ENCODE measurements around the gene CLIP2. TPM values are rescaled to one million over a fixed set of nuclear protein-coding genes. Genes with fewer than 3 reads are reported as not detected.
"Not testable (repeated sequence)": the region's sequence is repeated elsewhere in the genome, so short reads cannot be mapped to it uniquely, and the experiment has no call there.

The CLIP2 gene
- total RNA-seq, 1 experiment from 2014 or later: 35.1 TPM

DNA sequence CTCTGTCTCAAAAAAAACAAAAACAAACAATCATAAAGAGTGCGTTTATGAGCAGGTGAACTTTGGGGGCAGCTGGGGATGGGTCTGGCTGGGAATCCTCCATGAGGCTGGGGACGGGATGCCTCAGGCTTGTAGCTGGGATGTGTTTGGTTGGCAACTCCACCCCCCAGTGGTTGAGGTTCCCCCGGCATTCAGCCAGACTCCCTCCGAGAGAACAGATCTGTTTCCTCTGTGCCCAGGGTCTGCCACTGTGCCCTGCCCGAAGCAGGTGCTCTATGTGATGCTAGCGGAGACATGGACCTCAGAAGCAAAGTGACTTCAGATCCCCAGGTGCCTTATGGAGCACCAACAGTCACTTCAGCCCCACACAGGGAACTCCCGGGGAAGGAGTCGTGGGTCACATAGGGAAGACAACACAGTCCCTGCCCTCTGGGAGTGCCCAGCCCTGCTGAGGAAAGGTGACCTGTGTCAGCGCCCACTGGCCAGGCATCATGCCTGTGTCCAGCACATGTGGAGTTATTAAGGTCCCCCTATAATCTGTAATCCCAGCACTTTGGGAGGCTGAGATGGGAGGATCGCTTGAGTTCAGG is 135.2 kb downstream of the CLIP2 start:
- no peak for DNase-seq (ENCODE audit: extremely low read depth, low read depth)

DNA sequence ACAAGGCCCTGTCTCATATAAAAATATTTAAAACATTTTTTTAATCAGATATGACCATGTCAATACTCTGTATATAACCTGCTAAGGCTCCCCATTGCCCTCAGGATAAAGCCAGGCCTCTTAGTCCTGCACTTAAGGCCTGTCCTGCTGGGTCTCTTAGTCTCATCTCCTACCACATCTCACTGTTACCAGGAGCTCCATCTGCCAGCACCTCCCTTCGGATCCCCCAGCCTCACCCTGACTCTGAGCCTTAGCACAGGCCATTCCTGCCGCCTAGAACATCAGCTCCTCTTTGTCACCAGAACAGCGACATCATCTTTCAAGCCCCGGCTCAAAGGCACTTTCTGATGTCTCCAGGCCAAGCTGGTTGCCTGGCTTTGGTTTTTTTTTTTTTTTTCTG is 138.8 kb downstream of the CLIP2 start:
- DNase-seq (ENCODE audit: extremely low read depth, low read depth): no peak

DNA sequence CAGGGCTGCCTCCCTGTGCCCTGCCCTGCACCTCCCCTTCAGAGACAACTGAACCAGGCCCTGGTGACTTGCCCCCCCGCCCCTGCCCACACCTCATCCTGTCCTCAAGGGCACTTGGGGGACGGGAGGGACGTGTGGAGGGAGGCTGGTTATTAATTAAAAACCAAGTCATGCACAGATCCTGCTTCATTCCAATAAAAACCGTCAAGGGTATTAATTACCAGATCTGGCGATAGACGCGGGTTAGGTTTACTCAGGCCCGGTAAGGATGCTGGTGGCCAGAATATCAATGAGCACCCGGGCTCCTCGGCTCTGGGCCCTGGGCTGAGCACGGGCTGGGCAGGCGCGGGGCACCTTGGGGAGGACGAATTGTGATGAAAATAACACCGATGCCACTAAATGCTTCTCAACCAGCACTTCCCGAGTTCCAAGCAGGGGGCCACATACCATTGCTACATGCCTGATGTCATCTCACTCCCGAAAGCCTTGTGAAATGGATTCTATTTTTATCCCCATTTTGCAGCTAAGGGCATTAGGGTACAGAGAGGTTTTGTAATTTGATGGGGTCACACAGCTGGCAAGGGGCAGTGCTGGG is 140.0 kb downstream of the CLIP2 start:
- DNase-seq (ENCODE audit: extremely low read depth, low read depth): peak; percentile 40

DNA sequence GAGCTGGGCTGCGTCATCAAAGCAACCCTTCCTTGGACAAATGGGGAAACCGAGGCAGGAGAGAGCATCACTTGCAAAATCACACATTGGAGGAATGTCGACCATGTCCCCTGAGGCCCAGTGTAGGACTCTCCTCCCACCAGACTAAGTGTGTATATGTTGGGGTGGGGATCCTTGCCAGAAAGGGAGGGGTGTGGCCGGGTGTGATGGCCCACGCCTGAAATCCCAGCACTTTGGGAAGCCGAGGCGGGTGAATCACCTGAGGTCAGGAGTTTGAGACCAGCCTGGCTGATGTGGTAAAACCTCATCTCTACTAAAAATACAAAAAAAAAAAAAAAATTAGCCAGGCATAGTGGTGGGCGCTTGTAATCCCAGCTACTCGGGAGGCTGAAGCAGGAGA is 141.2 kb downstream of the CLIP2 start:
- DNase-seq (ENCODE audit: extremely low read depth, low read depth): not testable (repeated sequence)

DNA sequence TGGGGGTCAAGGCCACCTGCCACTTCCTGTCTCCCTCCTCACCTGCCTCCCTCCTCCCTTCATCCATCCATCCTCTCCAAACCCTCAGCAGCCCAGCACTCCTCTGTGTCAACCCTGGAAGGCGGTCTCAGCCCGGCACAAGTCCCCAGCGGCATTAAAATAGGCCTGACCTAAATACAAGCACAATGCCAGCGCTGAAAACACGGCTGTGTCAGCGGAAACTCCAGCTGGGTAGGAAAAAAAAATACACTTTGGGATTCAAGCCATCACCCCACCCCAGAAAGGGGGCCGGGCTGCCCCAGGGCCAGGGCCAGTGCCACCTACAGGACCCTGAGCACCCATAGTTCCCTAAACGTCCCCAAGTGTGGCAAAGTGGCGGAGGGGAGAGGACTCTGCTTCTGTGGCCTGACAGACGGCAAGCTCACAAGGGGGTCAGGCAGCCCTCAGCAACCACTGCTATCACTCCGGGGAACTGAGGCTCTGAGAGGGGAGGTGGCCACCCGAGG is 141.8 kb downstream of the CLIP2 start:
- DNase-seq (ENCODE audit: extremely low read depth, low read depth): no peak

DNA sequence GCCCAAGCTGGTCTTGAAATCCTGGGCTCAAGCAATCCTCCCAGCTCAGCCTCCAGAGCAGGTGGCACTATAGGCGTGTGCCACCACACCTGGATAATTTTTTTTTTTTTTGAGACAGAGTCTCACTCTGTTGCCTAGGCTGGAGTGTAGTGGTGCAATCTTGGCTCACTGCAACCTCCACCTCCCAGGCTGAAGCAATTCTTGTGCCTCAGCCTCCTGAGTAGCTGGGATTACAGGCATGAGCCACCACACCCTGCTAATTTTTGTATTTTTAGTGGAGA is 148.0 kb downstream of the CLIP2 start:
- DNase-seq (ENCODE audit: extremely low read depth, low read depth): not testable (repeated sequence)

DNA sequence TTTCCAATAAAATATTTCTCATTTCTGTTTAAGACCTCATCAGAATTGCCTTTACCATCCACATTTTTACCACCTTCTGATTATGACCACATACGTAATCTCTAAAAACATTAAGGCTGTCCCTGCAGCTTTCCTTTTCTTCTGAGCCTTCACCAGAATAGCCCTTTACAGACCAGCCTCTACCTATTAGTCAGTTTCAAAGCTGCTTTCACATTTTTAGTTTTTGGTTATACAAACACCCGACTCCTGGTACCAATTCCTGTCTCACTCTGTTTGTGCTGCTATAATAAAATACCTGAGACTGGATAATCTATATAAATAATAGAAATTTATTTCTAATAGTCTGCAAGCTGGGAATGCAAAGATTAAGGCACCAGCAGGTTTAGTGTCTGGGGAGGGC is 149.1 kb downstream of the CLIP2 start:
- no peak for DNase-seq (ENCODE audit: extremely low read depth, low read depth)

DNA sequence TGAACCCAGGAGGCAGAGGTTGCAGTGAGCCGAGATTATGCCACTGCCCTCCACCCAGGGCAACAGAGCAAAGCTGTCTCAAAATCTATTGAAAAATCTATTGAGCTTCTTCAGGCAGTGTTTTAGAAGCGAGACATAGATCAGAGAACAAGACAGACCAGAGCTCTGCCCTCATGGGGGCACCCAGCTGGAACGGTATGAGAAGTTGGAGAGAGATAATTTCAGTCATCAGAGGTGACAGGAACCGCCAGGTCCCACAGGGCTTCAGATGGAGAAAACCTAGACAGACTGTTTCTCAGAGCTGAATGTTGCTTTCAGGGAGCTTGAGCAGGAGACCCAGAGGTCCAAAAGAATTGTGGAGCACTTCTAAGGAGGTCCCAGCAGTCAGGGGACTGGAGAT is 150.3 kb downstream of the CLIP2 start:
- DNase-seq (ENCODE audit: extremely low read depth, low read depth): no peak

DNA sequence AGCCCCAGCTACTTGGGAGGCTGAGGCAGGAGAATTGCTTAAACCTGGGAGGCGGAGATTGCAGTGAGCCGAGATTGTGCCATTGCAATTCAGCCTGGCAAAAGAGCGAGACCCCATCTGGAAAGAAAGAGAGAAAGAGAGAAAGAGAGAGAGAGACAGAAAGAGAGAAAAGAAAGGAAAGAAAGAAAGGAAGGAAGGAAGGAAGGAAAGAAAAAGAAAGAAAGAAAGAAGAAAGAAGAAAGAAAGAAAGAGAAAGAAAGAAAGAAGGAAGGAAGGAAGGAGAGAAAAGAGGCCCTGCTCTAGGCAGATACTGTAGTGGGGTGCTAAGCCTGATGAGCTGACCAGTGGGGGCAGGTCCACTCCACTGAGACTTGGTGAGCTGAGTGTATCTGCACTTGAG is 150.9 kb downstream of the CLIP2 start:
- DNase-seq (ENCODE audit: extremely low read depth, low read depth): not testable (repeated sequence)

DNA sequence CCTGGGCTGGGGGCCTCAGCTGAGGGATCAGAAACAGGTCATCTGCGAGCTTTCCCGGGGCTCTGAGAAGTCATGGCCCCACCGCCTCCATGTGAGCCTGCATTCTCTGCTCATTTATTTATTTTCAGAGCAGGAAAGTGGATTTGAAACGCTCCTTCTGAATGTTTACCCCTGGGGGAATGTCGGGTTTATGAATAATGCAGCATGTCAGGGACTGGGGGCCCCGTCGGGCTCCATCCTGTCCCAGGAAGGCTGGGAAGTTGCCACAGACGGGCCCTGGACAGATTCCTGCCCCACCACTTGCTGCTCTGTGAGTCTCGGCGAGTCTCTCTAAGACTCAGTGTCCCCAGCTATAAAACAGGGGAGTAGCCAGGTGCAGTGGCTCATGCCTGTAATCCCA is 152.6 kb downstream of the CLIP2 start:
- DNase-seq (ENCODE audit: extremely low read depth, low read depth): no peak

DNA sequence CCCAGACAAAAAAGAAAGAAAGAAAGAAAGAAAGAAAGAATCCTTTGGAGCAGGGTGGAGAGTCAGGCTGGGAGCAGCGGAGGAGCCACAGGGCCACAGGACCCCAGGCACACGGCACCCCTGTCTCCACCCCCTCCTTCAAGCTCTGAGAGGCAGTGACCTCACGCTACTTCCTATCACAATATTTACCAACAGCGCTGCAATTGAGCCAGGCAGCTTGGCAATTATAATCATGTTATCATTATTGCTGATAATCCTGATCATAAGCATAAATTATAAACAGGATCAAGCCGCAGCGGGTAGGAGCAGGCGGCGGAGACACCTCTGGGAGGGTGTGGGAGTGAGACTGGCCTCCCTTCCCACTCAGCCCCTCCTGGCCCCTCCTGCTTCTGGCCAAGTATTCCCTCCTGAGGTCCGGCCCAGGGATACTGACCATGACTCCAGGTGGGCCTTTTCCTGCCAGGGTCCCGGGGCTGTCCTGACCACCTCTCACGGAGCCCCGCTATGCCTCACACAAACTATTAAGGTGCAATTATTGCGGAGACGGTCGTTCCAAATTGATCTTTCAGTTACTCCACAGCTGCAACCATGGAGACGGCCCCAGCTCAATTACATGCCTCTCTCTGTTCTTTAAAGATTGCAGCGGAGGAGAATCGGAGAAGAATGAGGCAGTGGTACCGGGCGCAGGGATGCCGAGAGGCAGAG is 154.5 kb downstream of the CLIP2 start:
- DNase-seq (ENCODE audit: extremely low read depth, low read depth): no peak

DNA sequence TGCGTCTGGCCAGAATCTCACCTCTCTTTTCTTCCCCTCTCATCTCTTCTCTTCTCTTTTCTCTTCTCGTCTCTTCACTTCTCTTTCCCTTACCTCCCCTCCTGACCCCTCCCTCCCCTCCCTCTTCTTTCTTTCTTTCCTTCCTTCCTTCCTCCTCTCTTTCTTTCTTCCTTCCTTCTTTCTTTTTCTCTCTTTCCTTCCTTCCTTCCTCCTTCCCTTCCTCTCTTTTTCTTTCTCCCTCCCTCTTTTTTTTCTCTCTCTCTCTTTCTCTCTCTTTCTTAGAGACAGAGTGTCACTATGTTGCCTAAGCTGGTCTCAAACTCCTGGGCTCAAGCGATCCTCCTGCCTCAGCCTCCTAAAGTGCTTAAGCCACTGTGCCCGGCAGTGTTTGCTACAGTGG is 159.9 kb downstream of the CLIP2 start:
- no peak for DNase-seq (ENCODE audit: extremely low read depth, low read depth)

DNA sequence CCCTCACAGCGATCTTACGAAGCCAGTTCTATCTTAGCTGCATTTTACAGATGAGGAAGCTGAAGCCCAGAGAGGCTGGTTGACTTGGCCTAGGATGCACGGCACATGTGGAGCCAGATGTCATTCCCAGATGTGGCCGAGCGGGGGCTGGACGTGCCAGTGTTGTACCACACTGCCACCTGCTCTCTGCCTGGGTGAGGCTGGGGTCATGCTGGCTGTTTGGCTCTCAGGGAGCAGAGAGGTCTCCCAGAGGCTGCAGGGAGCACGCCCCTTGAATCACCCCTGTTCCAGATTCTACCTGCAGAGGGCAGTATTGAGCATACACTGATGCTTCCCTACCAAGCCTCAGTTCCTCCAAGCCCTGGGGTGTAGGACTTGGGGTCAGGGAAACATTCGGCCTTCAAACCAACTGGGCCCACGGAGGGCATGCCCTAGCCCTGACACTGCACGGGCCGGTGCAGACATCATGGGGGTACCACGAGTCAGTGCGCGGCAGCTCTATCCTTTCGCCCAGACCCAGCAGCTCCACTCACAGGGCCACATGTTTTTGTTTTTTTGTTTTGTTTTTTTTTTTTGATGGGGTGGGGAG is 160.7 kb downstream of the CLIP2 start:
- DNase-seq (ENCODE audit: extremely low read depth, low read depth): peak; percentile 49

DNA sequence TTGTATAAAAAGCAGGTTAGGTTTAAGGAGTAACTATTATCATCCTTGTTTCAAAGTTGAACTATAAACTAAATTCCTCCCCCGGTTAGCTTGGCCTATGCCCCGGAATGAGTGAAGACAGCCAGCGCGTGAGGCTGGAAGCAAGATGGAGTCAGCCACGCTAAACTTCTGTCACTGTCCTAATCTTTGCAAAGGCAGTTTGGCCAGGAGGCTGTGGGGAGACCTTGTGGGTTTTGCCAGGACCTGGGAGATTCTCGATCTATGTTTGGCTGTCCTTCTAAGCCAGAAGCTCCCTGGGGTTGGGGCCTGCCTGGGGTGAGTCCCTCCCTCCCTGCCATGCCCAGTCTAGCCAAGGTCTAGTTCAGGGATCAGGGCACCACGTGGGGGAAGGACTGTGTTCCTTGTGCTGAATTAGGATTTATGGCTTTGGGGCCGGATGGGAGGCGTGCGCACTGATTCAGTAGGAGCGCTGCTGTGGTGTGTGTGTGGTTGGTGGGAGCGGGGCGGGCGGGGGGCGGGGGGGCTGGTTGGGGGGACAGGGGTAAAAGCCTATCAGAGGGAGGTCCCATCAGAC is 163.6 kb downstream of the CLIP2 start:
- DNase-seq (ENCODE audit: extremely low read depth, low read depth): no peak

DNA sequence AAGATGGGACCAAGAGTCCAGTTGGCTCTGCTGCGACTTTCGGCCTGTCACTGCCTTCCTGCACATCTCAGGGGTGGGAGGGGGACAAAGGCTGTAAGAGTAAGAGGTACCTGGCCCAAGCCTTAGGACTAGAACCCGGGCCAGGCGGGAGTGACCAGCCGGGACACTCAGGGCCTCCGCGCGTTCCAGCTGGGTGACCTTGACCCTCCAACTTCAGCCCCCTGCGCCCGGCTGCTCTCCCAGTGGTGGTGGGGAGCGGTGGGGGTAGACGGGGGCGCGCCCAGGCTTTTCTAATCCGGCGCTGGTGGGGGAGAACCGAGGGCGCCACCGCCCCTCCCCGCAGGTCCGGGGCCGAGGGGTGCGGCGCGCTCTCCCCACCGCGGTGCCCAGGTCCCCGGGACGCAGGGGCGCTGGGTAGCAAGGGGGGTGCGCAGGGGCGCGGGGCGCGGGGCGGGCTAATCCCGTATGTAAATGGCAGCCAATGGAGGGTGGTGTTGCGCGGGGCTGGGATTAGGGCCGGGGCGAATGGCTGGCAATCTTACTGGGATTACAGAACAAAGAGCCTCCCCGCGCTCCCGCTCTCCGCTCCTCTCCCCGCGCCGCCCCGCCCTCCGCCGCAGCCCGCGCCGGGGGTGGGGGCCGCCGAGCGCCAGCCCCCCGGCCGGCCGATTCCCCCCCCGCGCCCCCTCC is 164.3 kb downstream of the CLIP2 start, which contains the start of gene GTF2IRD1:
GTF2IRD1 (plus strand) TSS at position 585 of the 690 bp plus-strand sequence. CDS start 54,175 bp downstream, outside the sequence.
- DNase-seq (ENCODE audit: extremely low read depth, low read depth): peak; percentile 66

DNA sequence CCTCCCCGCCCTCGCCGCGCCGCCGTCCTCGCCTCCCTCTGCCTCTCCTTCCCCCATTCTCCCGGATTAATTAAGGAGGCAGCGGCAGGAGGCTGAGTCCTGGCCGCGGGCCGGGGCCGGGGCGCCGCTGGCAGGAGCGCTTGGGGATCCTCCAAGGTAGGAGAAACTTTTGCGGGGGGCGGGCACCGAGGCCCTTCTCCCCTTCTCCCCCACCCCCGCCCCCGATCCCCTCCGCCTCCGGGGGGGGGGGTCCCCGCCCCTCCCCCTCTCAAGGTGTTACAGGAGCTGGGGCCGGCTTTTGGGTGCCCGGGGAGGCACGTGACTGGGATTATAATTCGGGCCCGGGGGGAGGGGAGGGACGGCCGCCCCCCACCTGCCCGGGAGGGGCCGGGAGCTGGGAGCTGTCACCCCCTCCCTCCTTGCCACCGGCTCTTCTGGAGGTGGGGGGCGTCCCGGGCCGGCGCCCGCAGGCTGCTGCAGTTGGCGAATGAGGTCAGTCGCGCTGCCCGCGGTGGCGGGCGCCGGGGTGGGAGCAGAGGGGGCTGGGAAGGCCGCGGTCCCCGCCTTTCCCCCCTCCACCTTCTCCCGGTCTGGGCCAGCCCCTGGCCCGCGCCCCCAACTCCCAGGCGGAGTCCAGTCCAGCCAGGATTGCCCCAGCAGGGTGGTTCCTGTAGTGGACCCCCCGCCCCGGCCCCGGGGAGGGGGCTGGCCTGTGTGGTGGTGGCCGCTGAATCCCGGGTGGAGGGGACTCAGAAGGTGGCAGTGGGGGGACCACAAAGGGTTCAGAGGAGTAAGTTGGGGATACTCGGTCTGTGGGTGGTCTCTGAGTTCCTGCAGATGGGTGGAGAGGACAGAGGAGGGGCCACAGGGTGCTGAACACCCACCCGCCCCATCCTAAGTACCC is 165.1 kb downstream of the CLIP2 start:
- DNase-seq (ENCODE audit: extremely low read depth, low read depth): no peak

DNA sequence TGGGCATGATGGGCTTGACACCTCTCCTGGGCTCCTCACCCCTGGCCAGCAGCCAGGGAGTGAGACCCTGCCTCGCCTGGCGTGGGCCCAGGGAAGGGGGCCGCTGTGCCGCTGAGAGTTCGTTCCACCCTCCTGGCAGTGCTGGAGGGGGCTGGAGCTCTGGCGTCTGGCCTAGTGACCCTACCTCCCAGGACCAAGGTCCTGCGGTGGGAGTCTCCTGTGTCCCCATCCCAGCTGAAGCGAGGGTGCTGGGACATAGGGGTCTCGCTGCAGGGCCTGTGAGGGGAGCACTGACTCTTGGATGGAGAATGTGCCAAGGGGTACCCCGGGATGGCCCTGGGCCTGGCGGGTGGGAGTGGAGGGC is 165.7 kb downstream of the CLIP2 start:
- no peak for DNase-seq (ENCODE audit: extremely low read depth, low read depth)

DNA sequence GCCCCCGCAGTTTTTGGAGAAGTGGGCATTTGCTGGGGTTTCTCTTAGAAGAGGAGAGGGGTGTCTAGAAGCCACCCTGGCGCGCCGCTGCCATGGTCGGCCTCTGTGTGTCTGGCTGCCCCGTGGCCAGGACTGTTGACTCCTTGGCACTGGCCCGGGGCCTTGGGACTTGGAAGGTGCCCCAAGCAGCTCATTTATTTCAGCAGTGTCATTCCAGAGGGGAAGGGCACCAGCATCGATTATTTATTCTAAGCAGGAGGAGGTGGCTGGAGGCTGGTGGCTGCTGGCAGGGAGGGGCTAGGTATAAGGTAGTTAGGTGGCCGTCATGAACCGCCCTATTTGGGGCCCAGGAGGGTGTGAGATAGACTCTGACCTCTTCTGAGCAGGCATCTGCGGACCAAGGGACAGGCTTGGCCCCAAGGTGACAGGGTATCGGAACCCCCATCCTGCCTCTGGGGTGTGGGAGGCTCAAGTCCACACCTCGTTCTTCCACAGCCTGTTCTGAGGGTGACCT is 166.1 kb downstream of the CLIP2 start:
- DNase-seq (ENCODE audit: extremely low read depth, low read depth): no peak

Data from NCI-H460 (cell line).